Occipital lobe (tissue), 2 donors: ENCODE results near the gene MICAL2. TPM values are rescaled to one million over a fixed set of nuclear protein-coding genes. Genes with fewer than 3 reads are reported as not detected.
"Not testable (repeated sequence)": the region's sequence is repeated elsewhere in the genome, so short reads cannot be mapped to it uniquely, and the experiment has no call there.

Experiments
- DNase-seq: peaks from one replicate; lab custom pipeline; 2025; lab: John Stamatoyannopoulos, UW
- total RNA-seq: library from RNA; depleted of rRNA; stranded (reverse); fragments of >200 nt; gene quantifications from one replicate; pipeline ENCODE4 v1.2.3, GENCODE V29; 2014

MICAL2 gene
- total RNA-seq, 1 donor from 2014 or later = 28.2 TPM

GRCh38 chr11:12133547-12134235 lies 23.3 kb downstream of the MICAL2 start:
- DNase-seq = no peak

- no peak for DNase-seq
Observed at GRCh38 chr11:12134236-12134585, 23.8 kb downstream of the MICAL2 start.

- DNase-seq = no peak
Observed at GRCh38 chr11:12135185-12135584, 24.8 kb downstream of the MICAL2 start.

GRCh38 chr11:12137005-12137690 lies 26.8 kb downstream of the MICAL2 start:
- no peak for DNase-seq

GRCh38 chr11:12137938-12138731 lies 27.7 kb downstream of the MICAL2 start:
- DNase-seq = peak; percentile 65

GRCh38 chr11:12139144-12139881 lies 28.9 kb downstream of the MICAL2 start:
- no peak for DNase-seq

GRCh38 chr11:12140186-12140793 lies 29.9 kb downstream of the MICAL2 start:
- DNase-seq = no peak

GRCh38 chr11:12141283-12141682 lies 30.9 kb downstream of the MICAL2 start:
- DNase-seq = no peak

GRCh38 chr11:12142176-12142575 lies 31.8 kb downstream of the MICAL2 start:
- DNase-seq = no peak

GRCh38 chr11:12142909-12143308 lies 32.5 kb downstream of the MICAL2 start:
- no peak for DNase-seq

GRCh38 chr11:12143461-12144258 lies 33.3 kb downstream of the MICAL2 start:
- no peak for DNase-seq

GRCh38 chr11:12144330-12145174 lies 34.2 kb downstream of the MICAL2 start:
- no peak for DNase-seq

- DNase-seq = not testable (repeated sequence)
Observed at GRCh38 chr11:12146678-12147077, 36.3 kb downstream of the MICAL2 start.

- no peak for DNase-seq
Observed at GRCh38 chr11:12147827-12148226, 37.4 kb downstream of the MICAL2 start.

- DNase-seq = no peak
Observed at GRCh38 chr11:12148466-12148865, 38.1 kb downstream of the MICAL2 start.

GRCh38 chr11:12148882-12149281 lies 38.5 kb downstream of the MICAL2 start:
- DNase-seq = no peak

- DNase-seq = peak; percentile 35
Observed at GRCh38 chr11:12149672-12150225, 39.4 kb downstream of the MICAL2 start.

GRCh38 chr11:12150831-12151382 lies 40.5 kb downstream of the MICAL2 start:
- DNase-seq = peak; percentile 56

- DNase-seq = no peak
Observed at GRCh38 chr11:12152321-12152720, 41.9 kb downstream of the MICAL2 start.
